Measurements from ENCODE around the gene BIN1. TPM values are rescaled to one million over a fixed set of nuclear protein-coding genes. Genes with fewer than 3 reads are reported as not detected.

Gene BIN1
- total RNA-seq, 2 donors from 2014 or later: 41.7 to 45.9 TPM

DNA sequence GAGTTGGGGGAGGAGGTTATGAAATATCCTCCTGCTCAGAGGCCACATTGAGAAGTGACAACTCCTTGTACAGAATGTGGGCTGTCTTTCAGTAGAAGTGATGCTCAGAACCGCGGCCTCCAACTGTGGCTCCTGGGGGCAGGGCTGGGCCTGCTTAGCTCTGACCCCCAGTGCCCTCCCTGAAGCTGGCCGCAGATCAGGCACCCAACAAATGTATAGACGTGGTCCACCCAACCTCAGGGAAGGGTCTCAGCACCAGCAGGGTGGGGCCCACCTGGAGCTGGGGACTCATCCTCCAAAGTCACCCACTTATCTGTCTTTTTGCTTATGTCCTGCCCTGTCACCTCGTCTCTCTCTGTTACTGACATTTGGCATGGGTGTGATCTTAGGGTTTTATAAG, 11.1 kb upstream of the BIN1 start:
- H3K27ac Mint-ChIP-seq: no peak overlapping the region
- H3K4me3 ChIP-seq (ENCODE audit: low read length): no peak overlapping the region
- WGBS, 2 experiments (ENCODE audit: insufficient coverage in 1 of 2, insufficient read length in 1 of 2): 91 to 94% methylated on average over 4 to 5 of the region's 5 CpGs
- H3K27ac ChIP-seq (ENCODE audit: low read depth, low read length): no peak overlapping the region
- DNase-seq: no peak
- peaks cover 42% of the 10 kb centered on the region for H3K9me3 Mint-ChIP-seq
- peaks cover 11% of the 10 kb centered on the region for H3K27me3 Mint-ChIP-seq (ENCODE audit: insufficient read depth)
- no peaks in the 10 kb centered on the region for H3K36me3 ChIP-seq (ENCODE audit: control insufficient read depth, insufficient read depth, low read length)
- H3K4me1 Mint-ChIP-seq: peaks cover 4% of the 10 kb centered on the region
- peaks cover 8% of the 10 kb centered on the region for H3K27me3 ChIP-seq (ENCODE audit: control insufficient read depth, insufficient read depth, low read length, poor library complexity, severe bottlenecking)
- H3K9ac ChIP-seq (ENCODE audit: extremely low read depth, low read length, poor library complexity, severe bottlenecking): no peak overlapping the region
- TF ChIP-seq, protein P1, sequence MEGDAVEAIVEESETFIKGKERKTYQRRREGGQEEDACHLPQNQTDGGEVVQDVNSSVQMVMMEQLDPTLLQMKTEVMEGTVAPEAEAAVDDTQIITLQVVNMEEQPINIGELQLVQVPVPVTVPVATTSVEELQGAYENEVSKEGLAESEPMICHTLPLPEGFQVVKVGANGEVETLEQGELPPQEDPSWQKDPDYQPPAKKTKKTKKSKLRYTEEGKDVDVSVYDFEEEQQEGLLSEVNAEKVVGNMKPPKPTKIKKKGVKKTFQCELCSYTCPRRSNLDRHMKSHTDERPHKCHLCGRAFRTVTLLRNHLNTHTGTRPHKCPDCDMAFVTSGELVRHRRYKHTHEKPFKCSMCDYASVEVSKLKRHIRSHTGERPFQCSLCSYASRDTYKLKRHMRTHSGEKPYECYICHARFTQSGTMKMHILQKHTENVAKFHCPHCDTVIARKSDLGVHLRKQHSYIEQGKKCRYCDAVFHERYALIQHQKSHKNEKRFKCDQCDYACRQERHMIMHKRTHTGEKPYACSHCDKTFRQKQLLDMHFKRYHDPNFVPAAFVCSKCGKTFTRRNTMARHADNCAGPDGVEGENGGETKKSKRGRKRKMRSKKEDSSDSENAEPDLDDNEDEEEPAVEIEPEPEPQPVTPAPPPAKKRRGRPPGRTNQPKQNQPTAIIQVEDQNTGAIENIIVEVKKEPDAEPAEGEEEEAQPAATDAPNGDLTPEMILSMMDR (conservative IDR thresholded peaks at IDR 0.05): no peak
- H3K36me3 Mint-ChIP-seq (ENCODE audit: low read depth): peaks cover 12% of the 10 kb centered on the region
- peaks cover 25% of the 10 kb centered on the region for H3K9me3 ChIP-seq (ENCODE audit: control insufficient read depth, low read length)
- H3K4me3 Mint-ChIP-seq: no peak overlapping the region
- peaks cover 4% of the 10 kb centered on the region for H3K4me1 ChIP-seq (ENCODE audit: control insufficient read depth, insufficient read depth, low read length)

DNA sequence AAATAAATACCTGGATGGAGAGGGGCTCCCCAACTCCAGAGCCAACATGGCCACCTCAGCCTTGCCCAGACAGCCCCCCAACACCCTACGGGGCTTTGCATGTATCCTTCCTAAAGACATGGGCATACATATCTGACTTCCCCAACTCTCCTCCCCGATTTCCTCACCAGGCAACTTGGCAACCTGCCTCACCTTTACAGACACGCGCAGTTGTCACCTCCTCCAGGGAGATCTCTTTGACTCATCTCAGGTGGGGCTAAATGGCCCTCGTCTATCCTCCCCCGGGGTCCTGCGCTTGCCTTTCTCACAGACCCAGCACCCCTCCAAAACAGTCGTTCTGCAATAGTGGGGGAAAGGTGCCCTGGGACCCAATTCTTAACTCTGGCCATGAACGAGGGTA, 10.6 kb upstream of the BIN1 start:
- H3K36me3 ChIP-seq (ENCODE audit: control insufficient read depth, insufficient read depth, low read length): no peaks in the 10 kb centered on the region
- peaks cover 10% of the 10 kb centered on the region for H3K27me3 ChIP-seq (ENCODE audit: control insufficient read depth, insufficient read depth, low read length, poor library complexity, severe bottlenecking)
- H3K4me1 Mint-ChIP-seq: peaks cover 4% of the 10 kb centered on the region
- peaks cover 11% of the 10 kb centered on the region for H3K36me3 Mint-ChIP-seq (ENCODE audit: low read depth)
- H3K9ac ChIP-seq (ENCODE audit: extremely low read depth, low read length, poor library complexity, severe bottlenecking): no peak overlapping the region
- H3K9me3 ChIP-seq (ENCODE audit: control insufficient read depth, low read length): peaks cover 22% of the 10 kb centered on the region
- peaks cover 39% of the 10 kb centered on the region for H3K9me3 Mint-ChIP-seq
- H3K27ac Mint-ChIP-seq: no peak overlapping the region
- DNase-seq: no peak
- 95 to 100% methylated on average over 2 to 9 of the region's 9 CpGs for WGBS, 2 experiments (ENCODE audit: insufficient coverage in 1 of 2, insufficient read length in 1 of 2)
- TF ChIP-seq, protein P1 (conservative IDR thresholded peaks at IDR 0.05): no peak
- no peak overlapping the region for H3K4me3 ChIP-seq (ENCODE audit: low read length)
- peaks cover 4% of the 10 kb centered on the region for H3K4me1 ChIP-seq (ENCODE audit: control insufficient read depth, insufficient read depth, low read length)
- H3K27ac ChIP-seq (ENCODE audit: low read depth, low read length): no peak overlapping the region
- peaks cover 14% of the 10 kb centered on the region for H3K27me3 Mint-ChIP-seq (ENCODE audit: insufficient read depth)
- H3K4me3 Mint-ChIP-seq: no peak overlapping the region

DNA sequence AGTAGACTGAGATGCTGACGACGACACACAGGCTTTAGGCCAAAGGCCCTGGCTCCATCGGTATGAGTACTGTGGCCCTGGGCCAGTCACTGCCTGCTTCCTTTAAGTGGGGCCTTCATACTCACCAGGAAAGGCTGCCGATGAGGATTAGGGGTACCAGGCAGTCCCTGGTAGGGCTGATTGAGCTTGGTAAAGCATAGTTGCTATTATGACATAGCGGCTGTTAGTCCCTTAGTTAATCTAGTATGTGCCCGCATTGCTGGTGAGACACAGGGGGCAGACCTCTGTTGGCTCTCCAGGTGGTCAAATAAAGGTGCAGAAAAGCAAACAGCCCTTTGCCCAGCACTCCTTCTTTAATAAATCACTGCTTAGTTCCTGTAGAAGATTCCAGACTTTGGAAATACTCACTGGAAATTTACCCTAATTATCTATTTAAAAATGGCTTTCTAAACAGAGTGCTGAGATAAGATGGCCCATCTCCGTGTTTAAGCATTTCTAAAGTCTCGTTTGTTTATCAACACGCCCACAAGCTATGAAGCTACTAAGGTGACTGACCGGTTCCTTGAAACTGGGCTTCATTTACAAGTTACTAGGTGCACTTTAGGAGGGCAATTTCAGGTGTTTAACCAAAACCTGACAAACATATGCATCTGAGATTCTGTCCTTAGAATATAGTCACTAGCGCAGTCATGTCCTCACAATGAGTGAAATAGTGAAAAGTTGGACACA, 8.7 kb upstream of the BIN1 start:
- Histone ChIP-seq H3K4me1 (ENCODE audit: control insufficient read depth, insufficient read depth, low read length) (peaks cover 4% of the 10 kb centered on the region), H3K27me3 (ENCODE audit: control insufficient read depth, insufficient read depth, low read length, poor library complexity, severe bottlenecking) (peaks cover 10% of the 10 kb centered on the region), H3K27ac (ENCODE audit: low read depth, low read length) (no peak overlapping the region), H3K4me3 (ENCODE audit: low read length) (no peak overlapping the region), H3K9me3 (ENCODE audit: control insufficient read depth, low read length) (peaks cover 8% of the 10 kb centered on the region), H3K9ac (ENCODE audit: extremely low read depth, low read length, poor library complexity, severe bottlenecking) (no peak overlapping the region), H3K36me3 (ENCODE audit: control insufficient read depth, insufficient read depth, low read length) (no peaks in the 10 kb centered on the region)
- Mint-ChIP-seq H3K9me3 (peaks cover 19% of the 10 kb centered on the region), H3K36me3 (ENCODE audit: low read depth) (peaks cover 4% of the 10 kb centered on the region), H3K4me1 (peaks cover 4% of the 10 kb centered on the region), H3K27me3 (ENCODE audit: insufficient read depth) (peaks cover 17% of the 10 kb centered on the region), H3K27ac (no peak overlapping the region), H3K4me3 (no peak overlapping the region)
- TF ChIP-seq, protein P1 (conservative IDR thresholded peaks at IDR 0.05): no peak
- 89 to 90% methylated on average over 10 to 11 of the region's 11 CpGs for WGBS, 2 experiments (ENCODE audit: insufficient coverage in 1 of 2, insufficient read length in 1 of 2)
- DNase-seq: no peak

Measured in endodermal cell (in vitro differentiated cells).